NCI-H2196 (cell line): ENCODE results near the gene CTTNBP2.

ENCODE experiments used
- DNase-seq: peaks from one replicate; lab custom pipeline; 2025; ENCODE audit not compliant: unreplicated experiment; lab: John Stamatoyannopoulos, UW

The CTTNBP2 gene

GRCh38 chr7:117690147-117690546, 183.1 kb downstream of the CTTNBP2 start:
- DNase-seq = no peak

- DNase-seq = no peak
Observed at GRCh38 chr7:117689406-117689805, 183.8 kb downstream of the CTTNBP2 start.

- DNase-seq = no peak
Observed at GRCh38 chr7:117688126-117688525, 185.1 kb downstream of the CTTNBP2 start.

- no peak for DNase-seq
Observed at GRCh38 chr7:117686311-117686935, 186.8 kb downstream of the CTTNBP2 start.

DNA sequence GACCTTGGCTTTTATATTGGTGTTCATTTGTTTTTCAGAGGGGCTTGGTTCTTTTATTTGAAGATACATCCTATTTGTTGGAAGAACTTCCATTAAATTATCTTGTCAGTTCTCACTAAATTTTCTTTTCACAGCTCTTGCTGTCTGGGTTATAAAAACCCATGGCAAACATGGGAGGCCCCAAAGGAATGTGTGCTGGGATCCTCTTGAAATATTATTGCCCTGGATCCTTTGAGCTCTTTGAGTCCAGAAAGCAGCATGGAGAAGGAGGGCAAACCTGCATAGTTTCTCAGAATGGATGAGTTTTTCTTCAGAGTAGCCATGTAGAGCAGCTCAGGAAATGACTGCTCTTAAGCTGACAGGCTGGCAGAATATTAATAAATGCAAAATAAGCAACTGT, 187.4 kb downstream of the CTTNBP2 start:
- no peak for DNase-seq

DNA sequence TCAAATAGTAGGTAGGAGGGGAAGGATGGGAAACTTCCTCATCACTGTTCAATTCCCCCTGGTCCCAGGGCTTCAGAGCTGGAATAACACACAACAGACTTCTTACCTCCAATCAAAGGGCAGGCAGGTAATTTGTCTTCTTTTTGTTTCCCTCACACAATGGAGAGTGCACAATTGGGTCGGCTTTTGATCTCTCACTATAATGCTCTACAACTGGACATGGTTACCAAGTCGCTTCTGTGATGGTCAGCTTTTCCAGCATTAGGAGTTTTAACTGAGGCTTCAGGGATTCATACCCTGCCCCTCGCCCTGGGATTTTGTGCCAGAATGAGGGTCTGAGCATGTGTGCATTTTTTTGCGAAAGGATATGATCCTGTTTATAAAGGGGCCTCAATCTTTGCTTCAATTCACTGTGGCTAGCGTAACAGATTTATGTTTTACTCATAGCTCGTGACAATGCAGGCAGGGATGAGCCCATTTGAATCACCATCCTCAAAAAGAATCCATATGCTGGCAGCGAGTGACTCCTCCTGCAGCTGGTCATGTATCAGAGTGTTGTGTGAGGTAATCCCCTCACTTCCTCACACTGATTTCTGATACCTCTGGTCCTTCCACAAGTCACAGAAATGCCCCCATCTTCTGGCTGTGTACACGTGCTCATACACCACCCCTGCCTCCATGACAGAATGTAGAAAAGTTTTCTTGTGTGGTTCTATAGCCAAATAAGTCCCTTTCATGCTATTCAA, 189.6 kb downstream of the CTTNBP2 start:
- DNase-seq = no peak

DNA sequence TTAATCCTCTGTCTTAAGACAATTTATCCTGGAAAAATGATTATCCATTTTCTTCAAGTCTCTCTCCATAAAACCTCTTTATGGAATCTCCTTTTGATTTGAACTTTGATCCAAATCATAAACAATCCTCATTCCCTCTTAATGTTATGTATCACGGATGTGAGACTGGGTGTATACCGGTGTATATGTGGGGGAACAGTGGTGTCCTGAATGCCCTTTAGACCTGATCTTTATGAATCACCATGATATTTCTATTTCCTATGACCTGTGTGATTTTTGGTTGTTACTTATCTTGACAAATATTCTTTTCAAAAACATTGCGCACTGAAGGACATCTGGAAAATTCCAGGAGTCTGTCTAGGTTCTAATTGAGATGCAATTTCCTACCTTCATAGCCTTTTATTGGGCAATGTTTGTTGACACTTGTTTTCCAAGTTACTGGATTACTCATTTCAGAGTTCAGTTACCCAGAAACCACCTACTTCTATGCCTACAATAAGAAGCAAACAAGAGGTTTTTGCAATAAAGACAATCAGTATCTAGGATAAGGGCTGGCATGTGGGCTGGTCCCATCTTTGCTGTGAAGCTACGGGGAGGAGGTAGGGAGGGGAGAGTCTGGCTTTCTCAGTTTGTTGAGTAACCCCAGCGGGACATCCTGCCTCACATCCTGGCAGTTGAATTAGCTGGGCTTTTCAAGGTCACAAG, 190.4 kb downstream of the CTTNBP2 start:
- DNase-seq = no peak

DNA sequence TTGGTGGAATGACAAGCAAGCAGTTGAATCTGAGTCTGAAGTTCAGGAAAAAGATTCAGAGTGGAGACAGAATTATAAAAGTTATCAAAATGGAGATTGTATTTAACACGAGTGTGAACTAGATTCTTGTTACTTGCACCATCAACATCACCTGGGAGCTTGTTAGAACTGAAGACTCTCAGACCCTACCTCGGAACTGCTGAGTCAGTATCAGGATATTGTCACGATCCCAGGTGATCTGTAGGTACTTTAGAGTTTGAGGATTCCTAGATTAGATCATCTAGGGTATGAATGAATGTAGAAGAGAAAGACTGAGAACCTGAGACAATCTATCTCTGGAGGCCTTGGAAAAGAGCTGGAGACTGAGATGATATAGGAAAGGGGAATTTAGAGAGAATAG, 194.1 kb downstream of the CTTNBP2 start:
- DNase-seq = no peak

- DNase-seq = no peak
Observed at GRCh38 chr7:117675497-117676435, 197.5 kb downstream of the CTTNBP2 start.

DNA sequence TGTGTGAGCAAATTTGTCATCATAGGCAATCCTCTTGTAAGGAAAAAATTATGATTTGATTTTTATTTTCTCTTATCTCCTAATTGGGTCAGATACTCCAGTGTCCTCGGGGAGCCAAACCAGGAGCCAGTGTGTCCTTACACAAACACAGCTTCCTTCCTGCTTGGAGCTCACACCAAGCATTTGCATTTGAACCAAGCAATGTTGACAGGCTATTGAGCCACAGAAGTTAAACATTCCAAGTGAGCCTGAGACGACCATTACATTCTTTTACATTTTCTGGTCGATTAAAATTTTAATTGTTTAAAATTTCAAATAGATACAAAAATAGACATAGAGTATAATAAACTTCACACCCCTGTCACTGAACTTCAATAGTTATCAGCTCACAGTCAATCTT, 198.6 kb downstream of the CTTNBP2 start:
- DNase-seq = peak; percentile 18

- DNase-seq = peak; percentile 67
Observed at GRCh38 chr7:117673839-117674238, 199.4 kb downstream of the CTTNBP2 start.

GRCh38 chr7:117673367-117673766, 199.9 kb downstream of the CTTNBP2 start:
- DNase-seq = peak; percentile 87

GRCh38 chr7:117672453-117672852, 200.8 kb downstream of the CTTNBP2 start:
- peak; percentile 42 for DNase-seq

- DNase-seq = no peak
Observed at GRCh38 chr7:117669818-117670217, 203.4 kb downstream of the CTTNBP2 start.

GRCh38 chr7:117667456-117667855, 205.8 kb downstream of the CTTNBP2 start:
- no peak for DNase-seq

GRCh38 chr7:117666689-117667088, 206.6 kb downstream of the CTTNBP2 start:
- DNase-seq = no peak

- DNase-seq = no peak
Observed at GRCh38 chr7:117666031-117666430, 207.2 kb downstream of the CTTNBP2 start.

DNA sequence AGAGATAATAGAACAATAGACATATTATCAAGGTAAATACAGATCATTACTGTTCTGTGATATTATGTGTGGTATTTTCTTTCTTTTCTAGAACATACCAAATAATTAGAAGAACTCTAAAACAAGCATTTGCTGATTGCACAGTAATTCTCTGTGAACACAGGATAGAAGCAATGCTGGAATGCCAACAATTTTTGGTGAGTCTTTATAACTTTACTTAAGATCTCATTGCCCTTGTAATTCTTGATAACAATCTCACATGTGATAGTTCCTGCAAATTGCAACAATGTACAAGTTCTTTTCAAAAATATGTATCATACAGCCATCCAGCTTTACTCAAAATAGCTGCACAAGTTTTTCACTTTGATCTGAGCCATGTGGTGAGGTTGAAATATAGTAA, 207.9 kb downstream of the CTTNBP2 start:
- DNase-seq = no peak

DNA sequence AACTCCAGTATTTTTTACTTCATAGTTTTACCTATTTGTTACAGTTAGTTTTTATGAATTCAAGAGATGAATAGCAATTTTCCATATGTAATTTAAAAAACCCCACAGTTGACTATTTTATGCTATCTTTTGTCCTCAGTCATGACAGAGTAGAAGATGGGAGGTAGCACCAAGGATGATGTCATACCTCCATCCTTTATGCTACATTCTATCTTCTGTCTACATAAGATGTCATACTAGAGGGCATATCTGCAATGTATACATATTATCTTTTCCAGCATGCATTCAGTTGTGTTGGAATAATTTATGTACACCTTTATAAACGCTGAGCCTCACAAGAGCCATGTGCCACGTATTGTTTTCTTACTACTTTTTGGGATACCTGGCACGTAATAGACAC, 209.2 kb downstream of the CTTNBP2 start:
- no peak for DNase-seq

- DNase-seq = no peak
Observed at GRCh38 chr7:117661328-117661727, 211.9 kb downstream of the CTTNBP2 start.
